CD4-positive, alpha-beta T cell (primary cell): Measurements from ENCODE around the gene IQCF6. TPM values are rescaled to one million over a fixed set of nuclear protein-coding genes. Genes with fewer than 3 reads are reported as not detected.
"Not testable (repeated sequence)": the region's sequence is repeated elsewhere in the genome, so short reads cannot be mapped to it uniquely, and the experiment has no call there.

Experiments
- ATAC-seq: fragments of 200-7000 bp; cut with Tn5 transposase; one replicate; pipeline ENCODE4 v1.10.0; 2022; ENCODE audit warnings: mild to moderate bottlenecking; ENCODE audit not compliant: poor library complexity
- CTCF ChIA-PET: fragments of 350-600 bp; sonication (Branson Sonifier 250); formaldehyde crosslinking; loops from one replicate; lab custom pipeline; 2021; ENCODE audit warnings: antibody characterized with exemption, inconsistent platforms; lab: Charles Lee
- POLR2A ChIA-PET: fragments of 350-600 bp; sonication (Branson Sonifier 250); formaldehyde crosslinking; loops from one replicate; lab custom pipeline; 2021; ENCODE audit warnings: antibody characterized with exemption, inconsistent platforms; lab: Charles Lee
- DNase-seq, 14 experiments: peaks; one replicate each; pipeline ENCODE4 v3.0.0-alpha.2; 2013 to 2020; ENCODE audit warnings: mixed read lengths in 2 of 14
- H3K27ac ChIP-seq, 2 donors: one replicate each; pipeline versions ENCODE4 v1.5.1 to v1.7.0; 2013; ENCODE audit warnings: low read length in 2 of 2, low read depth in 1 of 2, mild to moderate bottlenecking in 1 of 2
- H3K27me3 ChIP-seq, 2 experiments: 1 replicate in 1 of 2; 2 replicates in 1 of 2; pipeline versions ENCODE4 v1.6.1 to v1.7.0; 2013; ENCODE audit warnings: low read length in 2 of 2, control low read depth in 1 of 2, mild to moderate bottlenecking in 1 of 2, moderate library complexity in 1 of 2; ENCODE audit not compliant: insufficient read depth in 2 of 2, control insufficient read depth in 1 of 2
- H3K36me3 ChIP-seq: one replicate; pipeline ENCODE4 v1.6.1; 2013; ENCODE audit warnings: low read length, control low read depth; ENCODE audit not compliant: insufficient read depth
- H3K4me1 ChIP-seq: one replicate; pipeline ENCODE4 v1.6.1; 2013; ENCODE audit warnings: low read length, control low read depth; ENCODE audit not compliant: insufficient read depth
- H3K4me3 ChIP-seq: one replicate; pipeline ENCODE4 v1.5.1; 2013; ENCODE audit warnings: mild to moderate bottlenecking, low read length, moderate library complexity
- H3K9me3 ChIP-seq, 2 experiments: 1 replicate in 1 of 2; 2 replicates in 1 of 2; pipeline versions ENCODE4 v1.6.1 to v1.7.0; 2013; ENCODE audit warnings: low read length in 2 of 2, mild to moderate bottlenecking in 2 of 2, control low read depth in 1 of 2, moderate library complexity in 1 of 2; ENCODE audit not compliant: control insufficient read depth in 1 of 2, insufficient read depth in 1 of 2
- H3K27ac Mint-ChIP-seq: one replicate; pipeline ENCODE4 v1.8.0; 2020; ENCODE audit warnings: mixed read lengths
- H3K27me3 Mint-ChIP-seq: one replicate; pipeline ENCODE4 v1.8.0; 2021; ENCODE audit warnings: mixed read lengths
- H3K36me3 Mint-ChIP-seq: one replicate; pipeline ENCODE4 v1.8.0; 2021; ENCODE audit warnings: low read depth, mixed read lengths
- H3K4me1 Mint-ChIP-seq: one replicate; pipeline ENCODE4 v1.8.0; 2021; ENCODE audit warnings: low read depth, mixed read lengths
- H3K4me3 Mint-ChIP-seq: one replicate; pipeline ENCODE4 v1.8.0; 2020; ENCODE audit warnings: mild to moderate bottlenecking, mixed read lengths
- H3K9me3 Mint-ChIP-seq: one replicate; pipeline ENCODE4 v1.8.0; 2020; ENCODE audit warnings: mixed read lengths
- CTCF ChIP-seq: fragments of 200-600 bp; IDR thresholded peaks from one replicate; pipeline ENCODE4 v1.8.0; 2022; ENCODE audit warnings: antibody characterized with exemption, mild to moderate bottlenecking
- intact Hi-C, 2 experiments: fragments of 100-400 bp; cut with DNase I in 1 of 2; cut with micrococcal nuclease in 1 of 2; formaldehyde crosslinking; loops; one replicate each; pipeline versions ENCODE4 v1.15.1 to v1.9.0; 2023 to 2025; cut with DNase I, micrococcal nuclease
- total RNA-seq, 174 experiments: library from RNA in 2 of 174; stranded (reverse) in 2 of 174; gene quantifications; one replicate each; pipeline ENCODE4 v1.2.3 and lab custom pipeline; 2021 to 2026

IQCF6 gene
- total RNA-seq, 2 experiments from 2014 or later, result not detected

- no peak for DNase-seq
- no peak for TF ChIP-seq CTCF
- Mint-ChIP-seq H3K36me3 (no peaks in the 10 kb centered on the region), H3K9me3 (no peaks in the 10 kb centered on the region), H3K27me3 (no peaks in the 10 kb centered on the region), H3K27ac (no peak overlapping the region), H3K4me1 (peaks cover 7% of the 10 kb centered on the region), H3K4me3 (no peak overlapping the region)
- Histone ChIP-seq H3K27ac (no peak overlapping the region), H3K27me3 (no peaks in the 10 kb centered on the region), H3K4me3 (no peak overlapping the region), H3K36me3 (no peaks in the 10 kb centered on the region), H3K9me3 (no peaks in the 10 kb centered on the region), H3K4me1 (no peaks in the 10 kb centered on the region)
- intact Hi-C loops, result no loop called here
- CTCF ChIA-PET, result no interaction called here
- no peak for ATAC-seq
- POLR2A ChIA-PET, result no interaction called here
Measured at GRCh38 chr3:51747840-51748239, 31.2 kb downstream of the IQCF6 start.

- H3K4me1 Mint-ChIP-seq, POLR2A ChIA-PET, H3K4me3 ChIP-seq, H3K27me3 ChIP-seq, intact Hi-C loops, H3K9me3 ChIP-seq, H3K9me3 Mint-ChIP-seq, H3K27ac Mint-ChIP-seq, H3K27ac ChIP-seq, H3K4me1 ChIP-seq, H3K4me3 Mint-ChIP-seq, H3K36me3 Mint-ChIP-seq, H3K27me3 Mint-ChIP-seq, H3K36me3 ChIP-seq, CTCF ChIA-PET, ATAC-seq: not testable (repeated sequence)
- DNase-seq, result peak in 3 of 14 experiments; percentile 20 to 26 (median 26)
Measured at GRCh38 chr3:51742978-51743377, 36.1 kb downstream of the IQCF6 start.

- H3K4me1 Mint-ChIP-seq, H3K4me3 Mint-ChIP-seq, H3K27ac ChIP-seq, DNase-seq, H3K27me3 Mint-ChIP-seq, CTCF ChIA-PET, H3K36me3 ChIP-seq, ATAC-seq, intact Hi-C loops, H3K27ac Mint-ChIP-seq, H3K36me3 Mint-ChIP-seq, H3K4me3 ChIP-seq, H3K4me1 ChIP-seq, H3K9me3 Mint-ChIP-seq, POLR2A ChIA-PET, H3K9me3 ChIP-seq, H3K27me3 ChIP-seq: not testable (repeated sequence)
Measured at GRCh38 chr3:51742320-51742719, 36.7 kb downstream of the IQCF6 start.

GRCh38 chr3:51739110-51739509 is 39.9 kb downstream of the IQCF6 start:
- ChIA-PET POLR2A (no interaction called here), CTCF (no interaction called here)
- peaks cover 11% of the 10 kb centered on the region for H3K4me1 Mint-ChIP-seq
- H3K9me3 Mint-ChIP-seq, result no peaks in the 10 kb centered on the region
- H3K4me3 ChIP-seq, result no peak overlapping the region
- H3K36me3 Mint-ChIP-seq, result no peaks in the 10 kb centered on the region
- no peak for TF ChIP-seq CTCF
- H3K36me3 ChIP-seq, result no peaks in the 10 kb centered on the region
- H3K27ac Mint-ChIP-seq, result no peak overlapping the region
- H3K4me3 Mint-ChIP-seq, result no peak overlapping the region
- H3K27ac ChIP-seq, result no peak overlapping the region
- intact Hi-C loops, result no loop called here
- H3K9me3 ChIP-seq, result no peaks in the 10 kb centered on the region
- no peaks in the 10 kb centered on the region for H3K4me1 ChIP-seq
- no peak for DNase-seq
- ATAC-seq, result no peak
- H3K27me3 ChIP-seq, result no peaks in the 10 kb centered on the region
- peaks cover 19% of the 10 kb centered on the region for H3K27me3 Mint-ChIP-seq
